ENCODE data around the gene BOD1.
"Not testable (repeated sequence)": the region's sequence is repeated elsewhere in the genome, so short reads cannot be mapped to it uniquely, and the experiment has no call there.

Gene BOD1

DNA sequence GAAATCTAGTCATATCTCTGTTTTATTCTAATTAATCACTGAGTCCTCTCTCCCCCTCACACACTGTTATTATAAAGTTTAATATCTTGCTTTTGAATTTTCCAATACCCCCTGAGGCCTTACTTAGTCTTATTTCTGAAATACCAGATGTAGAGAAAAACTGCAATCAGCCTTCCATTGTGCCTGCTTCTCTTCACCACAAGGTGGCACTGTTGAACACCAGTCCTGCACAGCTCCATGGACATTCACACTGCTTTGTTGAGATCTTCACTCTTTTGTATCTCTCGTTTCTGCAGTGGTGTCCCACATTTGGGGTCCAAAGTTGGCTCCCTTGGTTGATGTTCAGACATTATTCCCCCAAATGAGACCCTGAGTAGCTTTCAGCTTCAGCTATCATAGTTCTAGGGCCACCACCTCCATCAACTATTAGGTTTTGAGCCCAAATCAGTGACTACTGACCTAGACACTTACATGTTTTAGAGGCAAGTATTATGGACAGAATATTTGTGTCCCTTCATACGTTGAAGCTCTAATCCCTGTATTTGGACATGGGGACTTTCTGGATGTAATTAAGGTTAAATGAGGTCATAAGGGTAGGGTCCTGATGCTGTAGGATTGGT is 24.3 kb downstream of the BOD1 start:
- H3K27me3 ChIP-seq (ENCODE audit: control insufficient read depth, low read length), result no peaks in the 10 kb centered on the region
- H3K9me2 ChIP-seq (replicated peaks; ENCODE audit: control insufficient read depth, low read length), result no peaks in the 10 kb centered on the region
- peaks cover 43% of the 10 kb centered on the region for H3K9me3 ChIP-seq (ENCODE audit: control insufficient read depth, insufficient read depth, low read length)
- H3K79me2 ChIP-seq (ENCODE audit: control insufficient read depth, low read length), result no peaks in the 10 kb centered on the region
- H3K27ac ChIP-seq (ENCODE audit: low read depth, low read length), result no peak overlapping the region
- no peak overlapping the region for H3K4me2 ChIP-seq (ENCODE audit: low read length)
- TF ChIP-seq, protein P1, sequence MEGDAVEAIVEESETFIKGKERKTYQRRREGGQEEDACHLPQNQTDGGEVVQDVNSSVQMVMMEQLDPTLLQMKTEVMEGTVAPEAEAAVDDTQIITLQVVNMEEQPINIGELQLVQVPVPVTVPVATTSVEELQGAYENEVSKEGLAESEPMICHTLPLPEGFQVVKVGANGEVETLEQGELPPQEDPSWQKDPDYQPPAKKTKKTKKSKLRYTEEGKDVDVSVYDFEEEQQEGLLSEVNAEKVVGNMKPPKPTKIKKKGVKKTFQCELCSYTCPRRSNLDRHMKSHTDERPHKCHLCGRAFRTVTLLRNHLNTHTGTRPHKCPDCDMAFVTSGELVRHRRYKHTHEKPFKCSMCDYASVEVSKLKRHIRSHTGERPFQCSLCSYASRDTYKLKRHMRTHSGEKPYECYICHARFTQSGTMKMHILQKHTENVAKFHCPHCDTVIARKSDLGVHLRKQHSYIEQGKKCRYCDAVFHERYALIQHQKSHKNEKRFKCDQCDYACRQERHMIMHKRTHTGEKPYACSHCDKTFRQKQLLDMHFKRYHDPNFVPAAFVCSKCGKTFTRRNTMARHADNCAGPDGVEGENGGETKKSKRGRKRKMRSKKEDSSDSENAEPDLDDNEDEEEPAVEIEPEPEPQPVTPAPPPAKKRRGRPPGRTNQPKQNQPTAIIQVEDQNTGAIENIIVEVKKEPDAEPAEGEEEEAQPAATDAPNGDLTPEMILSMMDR (IDR thresholded peaks at IDR 0.05; ENCODE audit: low read depth, low read length, poor library complexity, severe bottlenecking), result peak; percentile 97
- TF ChIP-seq EZH2phosphoT487 (IDR thresholded peaks at IDR 0.05; ENCODE audit: borderline replicate concordance, low read length), result no peak
- no peaks in the 10 kb centered on the region for H3K36me3 ChIP-seq (ENCODE audit: control insufficient read depth, low read length)
- H3K4me1 ChIP-seq (ENCODE audit: control insufficient read depth, low read length), result no peaks in the 10 kb centered on the region
- H3F3A ChIP-seq (ENCODE audit: control insufficient read depth, insufficient read depth), result no peaks in the 10 kb centered on the region
- H3K4me3 ChIP-seq (ENCODE audit: low read length), result no peak overlapping the region
- no peaks in the 10 kb centered on the region for H4K20me1 ChIP-seq (ENCODE audit: control insufficient read depth, insufficient read depth, low read depth, low read length)

DNA sequence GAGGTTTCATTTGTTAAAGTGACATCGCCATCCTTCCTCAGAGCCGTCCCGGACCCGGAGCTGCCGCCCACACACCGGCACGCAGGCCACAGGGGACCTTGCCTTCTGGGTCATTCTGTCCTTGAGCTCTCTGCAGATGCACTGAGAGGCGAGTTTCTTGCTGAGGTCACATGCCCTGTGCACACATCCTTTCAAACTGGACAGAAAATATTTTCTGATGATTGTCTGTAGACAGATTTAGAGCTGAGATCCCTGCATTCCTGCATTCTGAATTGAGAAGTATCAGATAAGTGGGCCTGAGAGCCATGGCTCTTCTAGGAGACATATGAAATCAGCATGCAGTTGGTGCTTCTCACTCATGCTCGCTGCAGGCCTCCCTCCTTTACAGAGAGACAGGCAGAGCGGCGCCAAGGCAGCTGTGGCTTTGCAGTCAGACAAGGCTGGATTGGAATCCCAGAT is 25.4 kb downstream of the BOD1 start:
- Histone ChIP-seq H3K4me1 (ENCODE audit: control insufficient read depth, low read length) (no peaks in the 10 kb centered on the region), H4K20me1 (ENCODE audit: control insufficient read depth, insufficient read depth, low read depth, low read length) (no peaks in the 10 kb centered on the region), H3K9me2 (replicated peaks; ENCODE audit: control insufficient read depth, low read length) (no peaks in the 10 kb centered on the region), H3K27me3 (ENCODE audit: control insufficient read depth, low read length) (no peaks in the 10 kb centered on the region), H3K9me3 (ENCODE audit: control insufficient read depth, insufficient read depth, low read length) (peaks cover 48% of the 10 kb centered on the region), H3K36me3 (ENCODE audit: control insufficient read depth, low read length) (no peaks in the 10 kb centered on the region), H3K79me2 (ENCODE audit: control insufficient read depth, low read length) (no peaks in the 10 kb centered on the region), H3K4me2 (ENCODE audit: low read length) (no peak overlapping the region), H3K27ac (ENCODE audit: low read depth, low read length) (no peak overlapping the region), H3K4me3 (ENCODE audit: low read length) (no peak overlapping the region), H3F3A (ENCODE audit: control insufficient read depth, insufficient read depth) (no peaks in the 10 kb centered on the region)
- no peak for TF ChIP-seq EZH2phosphoT487 (IDR thresholded peaks at IDR 0.05; ENCODE audit: borderline replicate concordance, low read length)
- TF ChIP-seq, protein P1 (IDR thresholded peaks at IDR 0.05; ENCODE audit: low read depth, low read length, poor library complexity, severe bottlenecking), result no peak

DNA sequence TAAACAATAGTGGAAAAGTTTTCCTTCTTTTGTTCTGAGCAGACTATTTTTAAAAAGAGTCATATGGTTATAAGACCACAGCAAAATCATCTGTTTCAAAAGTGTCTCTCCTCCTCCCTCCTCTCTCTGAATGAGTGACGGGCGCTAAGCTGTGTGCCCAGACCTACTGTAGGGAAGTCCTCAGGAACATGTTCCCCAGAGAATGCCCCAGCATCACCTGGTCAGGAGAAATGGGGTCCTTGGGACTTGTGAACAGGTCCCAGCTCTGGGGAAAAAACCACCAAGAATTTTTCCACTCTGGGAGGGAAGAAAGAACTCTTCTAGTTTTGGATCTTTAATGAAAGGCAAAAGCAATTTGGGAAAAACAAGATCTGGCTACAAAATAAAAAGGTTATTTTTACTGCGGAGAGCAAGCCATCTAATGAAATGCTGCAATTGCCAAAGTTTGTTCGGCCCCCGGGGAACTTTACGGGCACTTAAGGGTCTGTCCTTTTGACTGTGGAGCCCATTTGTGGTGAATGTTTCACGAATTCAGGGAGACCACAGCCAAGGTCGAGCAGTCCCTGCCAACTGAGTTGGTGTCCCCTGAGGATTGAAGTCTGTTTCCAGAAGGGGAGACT is 25.9 kb downstream of the BOD1 start:
- Histone ChIP-seq H4K20me1 (ENCODE audit: control insufficient read depth, insufficient read depth, low read depth, low read length) (no peaks in the 10 kb centered on the region), H3K36me3 (ENCODE audit: control insufficient read depth, low read length) (no peaks in the 10 kb centered on the region), H3K79me2 (ENCODE audit: control insufficient read depth, low read length) (no peaks in the 10 kb centered on the region), H3K9me2 (replicated peaks; ENCODE audit: control insufficient read depth, low read length) (no peaks in the 10 kb centered on the region), H3K4me3 (ENCODE audit: low read length) (no peak overlapping the region), H3K4me1 (ENCODE audit: control insufficient read depth, low read length) (no peaks in the 10 kb centered on the region), H3K9me3 (ENCODE audit: control insufficient read depth, insufficient read depth, low read length) (peaks cover 49% of the 10 kb centered on the region), H3K27ac (ENCODE audit: low read depth, low read length) (no peak overlapping the region), H3F3A (ENCODE audit: control insufficient read depth, insufficient read depth) (no peaks in the 10 kb centered on the region), H3K27me3 (ENCODE audit: control insufficient read depth, low read length) (no peaks in the 10 kb centered on the region), H3K4me2 (ENCODE audit: low read length) (no peak overlapping the region)
- TF ChIP-seq, protein P1 (IDR thresholded peaks at IDR 0.05; ENCODE audit: low read depth, low read length, poor library complexity, severe bottlenecking), result no peak
- TF ChIP-seq EZH2phosphoT487 (IDR thresholded peaks at IDR 0.05; ENCODE audit: borderline replicate concordance, low read length), result no peak

DNA sequence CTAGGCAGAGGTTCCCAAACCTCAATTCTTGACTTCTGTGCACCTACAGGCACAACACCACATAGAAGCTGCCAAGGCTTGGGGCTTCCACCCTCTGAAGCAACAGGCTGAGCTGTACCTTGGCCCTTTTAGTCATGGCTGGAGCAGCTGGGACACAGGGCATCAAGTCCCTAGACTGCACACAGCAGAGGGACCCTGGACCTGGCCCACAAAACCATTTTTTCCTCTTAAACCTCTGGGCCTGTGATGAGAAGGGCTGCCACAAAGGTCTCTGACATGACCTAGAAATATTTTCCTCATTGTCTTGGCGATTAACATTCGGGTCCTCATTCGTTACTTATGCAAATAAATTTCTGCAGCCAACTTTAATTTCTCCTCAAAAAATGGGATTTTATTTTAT is 30.3 kb downstream of the BOD1 start:
- not testable (repeated sequence) for H3K4me2 ChIP-seq (ENCODE audit: low read length); H3K4me3 ChIP-seq (ENCODE audit: low read length); H4K20me1 ChIP-seq (ENCODE audit: control insufficient read depth, insufficient read depth, low read depth, low read length); H3K79me2 ChIP-seq (ENCODE audit: control insufficient read depth, low read length); H3K4me1 ChIP-seq (ENCODE audit: control insufficient read depth, low read length); H3K27me3 ChIP-seq (ENCODE audit: control insufficient read depth, low read length); H3K36me3 ChIP-seq (ENCODE audit: control insufficient read depth, low read length); H3F3A ChIP-seq (ENCODE audit: control insufficient read depth, insufficient read depth); H3K27ac ChIP-seq (ENCODE audit: low read depth, low read length); H3K9me2 ChIP-seq (replicated peaks; ENCODE audit: control insufficient read depth, low read length)
- peaks cover 26% of the 10 kb centered on the region for H3K9me3 ChIP-seq (ENCODE audit: control insufficient read depth, insufficient read depth, low read length)
